ENCODE measurements around the gene APLP2.

Gene APLP2

GRCh38 chr11:130131961-130132850, 62.5 kb downstream of the APLP2 start:
- no peak for TF ChIP-seq JUND (IDR thresholded peaks at IDR 0.05; ENCODE audit: low read depth)
- DNase-seq (ENCODE audit: low read depth in 1 of 2, low spot score in 1 of 2): peak; percentile 87 to 88
- in situ Hi-C loops (cut with HindIII; ENCODE audit: low pct_unique_long_range_greater_than_20kb, low sequenced_read_pairs): no loop called here

- no peak for DNase-seq (ENCODE audit: low read depth in 1 of 2, low spot score in 1 of 2)
- TF ChIP-seq JUND (IDR thresholded peaks at IDR 0.05; ENCODE audit: low read depth): no peak
- in situ Hi-C loops (cut with HindIII; ENCODE audit: low pct_unique_long_range_greater_than_20kb, low sequenced_read_pairs): no loop called here
Observed at GRCh38 chr11:130133716-130134115, 64.0 kb downstream of the APLP2 start.

- no peak for DNase-seq (ENCODE audit: low read depth in 1 of 2, low spot score in 1 of 2)
- in situ Hi-C loops (cut with HindIII; ENCODE audit: low pct_unique_long_range_greater_than_20kb, low sequenced_read_pairs): no loop called here
- TF ChIP-seq JUND (IDR thresholded peaks at IDR 0.05; ENCODE audit: low read depth): no peak
Observed at GRCh38 chr11:130136107-130136506, 66.4 kb downstream of the APLP2 start.

- DNase-seq (ENCODE audit: low read depth in 1 of 2, low spot score in 1 of 2): no peak
- in situ Hi-C loops (cut with HindIII; ENCODE audit: low pct_unique_long_range_greater_than_20kb, low sequenced_read_pairs): no loop called here
- TF ChIP-seq JUND (IDR thresholded peaks at IDR 0.05; ENCODE audit: low read depth): no peak
Observed at GRCh38 chr11:130137999-130138398, 68.3 kb downstream of the APLP2 start.

- DNase-seq (ENCODE audit: low read depth in 1 of 2, low spot score in 1 of 2): no peak
- no peak for TF ChIP-seq JUND (IDR thresholded peaks at IDR 0.05; ENCODE audit: low read depth)
- in situ Hi-C loops (cut with HindIII; ENCODE audit: low pct_unique_long_range_greater_than_20kb, low sequenced_read_pairs): no loop called here
Observed at GRCh38 chr11:130139401-130139800, 69.7 kb downstream of the APLP2 start.

GRCh38 chr11:130141561-130142341, 72.1 kb downstream of the APLP2 start:
- in situ Hi-C loops (cut with HindIII; ENCODE audit: low pct_unique_long_range_greater_than_20kb, low sequenced_read_pairs): no loop called here
- no peak for DNase-seq (ENCODE audit: low read depth in 1 of 2, low spot score in 1 of 2)
- no peak for TF ChIP-seq JUND (IDR thresholded peaks at IDR 0.05; ENCODE audit: low read depth)

- no peak for DNase-seq (ENCODE audit: low read depth in 1 of 2, low spot score in 1 of 2)
Observed at GRCh38 chr11:130144141-130144540, 74.4 kb downstream of the APLP2 start.

GRCh38 chr11:130144861-130145281, 75.2 kb downstream of the APLP2 start:
- no peak for DNase-seq (ENCODE audit: low read depth in 1 of 2, low spot score in 1 of 2)
- no peak for TF ChIP-seq JUND (IDR thresholded peaks at IDR 0.05; ENCODE audit: low read depth)
- in situ Hi-C loops (cut with HindIII; ENCODE audit: low pct_unique_long_range_greater_than_20kb, low sequenced_read_pairs): no loop called here

More at GRCh38 chr11:130144141-130144540, 74.4 kb downstream of the APLP2 start:
- in situ Hi-C loops (cut with HindIII; ENCODE audit: low pct_unique_long_range_greater_than_20kb, low sequenced_read_pairs): no loop called here
- TF ChIP-seq JUND (IDR thresholded peaks at IDR 0.05; ENCODE audit: low read depth): no peak

GRCh38 chr11:130145311-130145812, 75.7 kb downstream of the APLP2 start:
- no peak for DNase-seq (ENCODE audit: low read depth in 1 of 2, low spot score in 1 of 2)
- TF ChIP-seq JUND (IDR thresholded peaks at IDR 0.05; ENCODE audit: low read depth): no peak
- in situ Hi-C loops (cut with HindIII; ENCODE audit: low pct_unique_long_range_greater_than_20kb, low sequenced_read_pairs): no loop called here

GRCh38 chr11:130145975-130146776, 76.5 kb downstream of the APLP2 start:
- TF ChIP-seq JUND (IDR thresholded peaks at IDR 0.05; ENCODE audit: low read depth): peak; percentile 53; the same call in 1 of the 2 replicates
- in situ Hi-C loops (cut with HindIII; ENCODE audit: low pct_unique_long_range_greater_than_20kb, low sequenced_read_pairs): no loop called here
- peak; percentile 84 to 98 for DNase-seq (ENCODE audit: low read depth in 1 of 2, low spot score in 1 of 2)

GRCh38 chr11:130146796-130147195, 77.1 kb downstream of the APLP2 start:
- in situ Hi-C loops (cut with HindIII; ENCODE audit: low pct_unique_long_range_greater_than_20kb, low sequenced_read_pairs): no loop called here
- DNase-seq (ENCODE audit: low read depth in 1 of 2, low spot score in 1 of 2): no peak
- TF ChIP-seq JUND (IDR thresholded peaks at IDR 0.05; ENCODE audit: low read depth): no peak

GRCh38 chr11:130148796-130149326, 79.2 kb downstream of the APLP2 start:
- no peak for DNase-seq (ENCODE audit: low read depth in 1 of 2, low spot score in 1 of 2)
- in situ Hi-C loops (cut with HindIII; ENCODE audit: low pct_unique_long_range_greater_than_20kb, low sequenced_read_pairs): no loop called here

More at GRCh38 chr11:130148796-130149326, 79.2 kb downstream of the APLP2 start:
- no peak for TF ChIP-seq JUND (IDR thresholded peaks at IDR 0.05; ENCODE audit: low read depth)

All from T47D (cell line).